Sigmoid colon (tissue), 7 donors: ENCODE data around the gene MAP3K2. TPM values are rescaled to one million over a fixed set of nuclear protein-coding genes. Genes with fewer than 3 reads are reported as not detected.
A peak's percentile ranks its signal among the peaks of the same experiment; 100 is the strongest.

Experiments
- DNase-seq: peaks from one replicate; pipeline ENCODE4 v3.0.0-alpha.2; 2019
- H3K27ac ChIP-seq, 4 donors: fragments of 200-600 bp; sonication (generic); one replicate each; pipeline ENCODE4 v1.5.1; 2016 to 2019; ENCODE audit warnings: mild to moderate bottlenecking in 1 of 4
- H3K27me3 ChIP-seq, 3 donors: fragments of 200-600 bp; sonication (generic); one replicate each; pipeline ENCODE4 v1.5.1; 2019; ENCODE audit warnings: mild to moderate bottlenecking in 1 of 3
- H3K36me3 ChIP-seq, 4 donors: fragments of 200-600 bp; sonication (generic); one replicate each; pipeline ENCODE4 v1.5.1; 2016 to 2019
- H3K4me1 ChIP-seq, 4 donors: fragments of 200-600 bp; sonication (generic); one replicate each; pipeline ENCODE4 v1.5.1; 2017 to 2019
- H3K4me3 ChIP-seq, 4 donors: fragments of 200-600 bp; sonication (generic); one replicate each; pipeline ENCODE4 v1.5.1; 2017 to 2019; ENCODE audit warnings: mild to moderate bottlenecking in 2 of 4, moderate library complexity in 1 of 4
- H3K9me3 ChIP-seq, 4 donors: fragments of 200-600 bp in 3 of 4; sonication (generic) in 3 of 4; one replicate each; pipeline versions ENCODE4 v1.5.1 to v1.6.1; 2013 to 2019
- EP300 ChIP-seq, 4 donors: sonication (generic); formaldehyde crosslinking; IDR thresholded peaks; one replicate each; pipeline ENCODE4 v1.6.1; 2017; ENCODE audit warnings: antibody characterized with exemption in 4 of 4
- POLR2A ChIP-seq, 2 donors: fragments of 450-650 bp; IDR thresholded peaks; one replicate each; pipeline ENCODE4 v1.6.1; 2016; ENCODE audit warnings: antibody characterized with exemption in 2 of 2, mild to moderate bottlenecking in 2 of 2, moderate library complexity in 2 of 2
- POLR2AphosphoS5 ChIP-seq, 4 donors: sonication (generic); formaldehyde crosslinking; IDR thresholded peaks; one replicate each; pipeline ENCODE4 v1.6.1; 2017; ENCODE audit warnings: antibody characterized with exemption in 4 of 4
- WGBS, 2 donors: extraction: QIAGEN DNeasy Blood & Tissue Kit; methylation state at CpG; one replicate each; pipeline ENCODE4 v1.1.7; 2013; 5-methylcytosine and 5-hydroxymethylcytosine counted together
- intact Hi-C: fragments of 100-400 bp; cut with DNase I; formaldehyde crosslinking; loops from one replicate; pipeline ENCODE4 v1.15.1; 2023
- polyA plus RNA-seq, 3 donors: library from polyadenylated mRNA; stranded (reverse); fragments of 200-250 nt; gene quantifications; one replicate each; pipeline ENCODE4 v1.2.3, GENCODE V29; 2013
- total RNA-seq, 4 donors: library from RNA; depleted of rRNA; stranded (reverse); fragments of >200 nt; gene quantifications; one replicate each; pipeline ENCODE4 v1.1.0, GENCODE V29; 2016
- TF ChIP-seq, protein P1 (sequence below), 4 experiments: fragments of 450-650 bp in 3 of 4; fragments of 200-600 bp in 1 of 4; IDR thresholded peaks; one replicate each; pipeline ENCODE4 v1.5.1; 2016 to 2019; ENCODE audit warnings: antibody characterized with exemption in 4 of 4, mild to moderate bottlenecking in 3 of 4, moderate library complexity in 2 of 4
- donor health status: healthy with polysubstance abuse.
- donor health status: Bipolar disorder and iron deficiency.
- donor health status: healthy.

The MAP3K2 gene
- total and polyA plus RNA-seq, 7 donors: 9.0 to 52.2 (median 39.9) TPM

- H3K36me3 ChIP-seq: no peaks in the 10 kb centered on the region
- H3K4me3 ChIP-seq: peak overlapping the region; percentile 81 to 98 (median 90)
- no peaks in the 10 kb centered on the region for H3K9me3 ChIP-seq
- DNase-seq: peak; percentile 95
- intact Hi-C loops: loop anchor here (1.0 to 10.0 kb wide), 3 partner anchors 21 to 732 kb away; partner anchors contain the start of genes GYPC and IWS1
- H3K27me3 ChIP-seq: no peaks in the 10 kb centered on the region
- peak overlapping the region; percentile 97 to 100 (median 99) for H3K27ac ChIP-seq
- H3K4me1 ChIP-seq: peaks cover 0 to 58% (median 33%) of the 10 kb centered on the region in 4 donors
- TF ChIP-seq POLR2AphosphoS5 (IDR thresholded peaks at IDR 0.05) (peak in 2 of 4 donors; percentile 47 to 52), EP300 (IDR thresholded peaks at IDR 0.05) (peak in 1 of 4 donors; percentile 1), POLR2A (IDR thresholded peaks at IDR 0.05) (no peak)
- TF ChIP-seq, protein P1, sequence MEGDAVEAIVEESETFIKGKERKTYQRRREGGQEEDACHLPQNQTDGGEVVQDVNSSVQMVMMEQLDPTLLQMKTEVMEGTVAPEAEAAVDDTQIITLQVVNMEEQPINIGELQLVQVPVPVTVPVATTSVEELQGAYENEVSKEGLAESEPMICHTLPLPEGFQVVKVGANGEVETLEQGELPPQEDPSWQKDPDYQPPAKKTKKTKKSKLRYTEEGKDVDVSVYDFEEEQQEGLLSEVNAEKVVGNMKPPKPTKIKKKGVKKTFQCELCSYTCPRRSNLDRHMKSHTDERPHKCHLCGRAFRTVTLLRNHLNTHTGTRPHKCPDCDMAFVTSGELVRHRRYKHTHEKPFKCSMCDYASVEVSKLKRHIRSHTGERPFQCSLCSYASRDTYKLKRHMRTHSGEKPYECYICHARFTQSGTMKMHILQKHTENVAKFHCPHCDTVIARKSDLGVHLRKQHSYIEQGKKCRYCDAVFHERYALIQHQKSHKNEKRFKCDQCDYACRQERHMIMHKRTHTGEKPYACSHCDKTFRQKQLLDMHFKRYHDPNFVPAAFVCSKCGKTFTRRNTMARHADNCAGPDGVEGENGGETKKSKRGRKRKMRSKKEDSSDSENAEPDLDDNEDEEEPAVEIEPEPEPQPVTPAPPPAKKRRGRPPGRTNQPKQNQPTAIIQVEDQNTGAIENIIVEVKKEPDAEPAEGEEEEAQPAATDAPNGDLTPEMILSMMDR (IDR thresholded peaks at IDR 0.05): no peak
- 1% methylated on average over 58 of the region's 58 CpGs for WGBS, 2 donors
Measured at GRCh38 chr2:127386764-127387654, 766 bp downstream of the MAP3K2 start.

DNA sequence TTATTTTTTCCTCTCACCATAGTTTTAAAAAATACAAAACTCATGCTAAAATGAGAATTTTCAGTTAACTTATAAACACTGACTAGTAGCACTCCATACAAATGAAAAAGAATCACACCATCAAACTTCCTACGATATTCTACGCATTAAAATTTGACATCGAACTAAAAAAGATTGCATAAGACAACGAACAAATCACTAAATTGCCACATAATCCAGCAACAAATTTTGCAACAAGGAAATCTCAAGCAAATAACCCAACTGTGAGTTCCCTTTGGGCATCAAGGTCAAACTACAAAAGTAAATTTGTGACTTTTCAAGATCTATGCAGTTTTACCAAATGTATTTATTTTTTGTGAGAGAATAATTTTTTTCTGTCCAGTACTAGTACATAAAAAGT lies 1.5 kb downstream of the MAP3K2 start:
- intact Hi-C loops: loop anchor here (2.0 to 10.0 kb wide), 2 partner anchors 141 to 731 kb away; partner anchors contain the start of genes GYPC and IWS1
- no peak for DNase-seq
- Histone ChIP-seq H3K36me3 (no peaks in the 10 kb centered on the region), H3K27ac (peak overlapping the region; percentile 97 to 100 (median 99)), H3K9me3 (no peaks in the 10 kb centered on the region), H3K4me3 (peak overlapping the region in 3 of 4 donors; percentile 81 to 94 (median 87)), H3K4me1 (peaks cover 0 to 66% (median 38%) of the 10 kb centered on the region in 4 donors), H3K27me3 (no peaks in the 10 kb centered on the region)
- peak in 1 of 4 donors; percentile 16 for TF ChIP-seq POLR2AphosphoS5 (IDR thresholded peaks at IDR 0.05)
- TF ChIP-seq EP300 (IDR thresholded peaks at IDR 0.05): no peak
- TF ChIP-seq, protein P1 (IDR thresholded peaks at IDR 0.05): no peak
- no peak for TF ChIP-seq POLR2A (IDR thresholded peaks at IDR 0.05)
- WGBS, 2 donors: 29 to 64% methylated on average over 4 of the region's 4 CpGs

- H3K27me3 ChIP-seq: no peaks in the 10 kb centered on the region
Measured at GRCh38 chr2:127384529-127384928, 3.2 kb downstream of the MAP3K2 start.

DNA sequence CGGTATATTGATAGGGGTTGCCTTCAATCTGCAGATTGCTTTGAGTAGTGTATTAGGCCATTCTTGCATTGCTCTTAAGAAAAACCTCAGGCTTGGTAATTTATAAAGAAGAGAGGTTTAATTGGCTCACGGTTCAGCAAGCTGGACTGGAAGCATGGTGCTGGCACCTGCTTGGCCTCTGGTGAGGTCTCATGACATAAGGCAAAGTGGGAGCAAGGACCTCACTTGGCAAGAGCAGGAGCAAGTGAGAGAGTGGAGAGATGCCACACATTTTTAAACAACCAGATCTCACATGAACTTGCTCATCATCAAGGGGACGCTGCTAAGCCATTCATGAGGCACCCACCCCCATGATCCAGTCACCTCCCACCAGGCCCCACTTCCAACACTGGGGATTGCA lies 4.9 kb downstream of the MAP3K2 start:
- intact Hi-C loops: loop anchor here (10.0 kb wide), 1 partner anchor 728 kb away; the partner anchor contains the start of gene GYPC
- peaks cover 0 to 73% (median 47%) of the 10 kb centered on the region in 4 donors for H3K4me1 ChIP-seq
- DNase-seq: no peak
- H3K9me3 ChIP-seq: no peaks in the 10 kb centered on the region
- H3K27me3 ChIP-seq: no peaks in the 10 kb centered on the region
- H3K36me3 ChIP-seq: no peaks in the 10 kb centered on the region
- no peak overlapping the region for H3K27ac ChIP-seq
- 86 to 88% methylated on average over 3 of the region's 3 CpGs for WGBS, 2 donors
- no peak for TF ChIP-seq POLR2AphosphoS5 (IDR thresholded peaks at IDR 0.05)
- TF ChIP-seq, protein P1 (IDR thresholded peaks at IDR 0.05): no peak
- TF ChIP-seq POLR2A (IDR thresholded peaks at IDR 0.05): no peak
- no peak for TF ChIP-seq EP300 (IDR thresholded peaks at IDR 0.05)
- no peak overlapping the region for H3K4me3 ChIP-seq

More at GRCh38 chr2:127384529-127384928, 3.2 kb downstream of the MAP3K2 start:
- Histone ChIP-seq H3K9me3 (no peaks in the 10 kb centered on the region), H3K36me3 (no peaks in the 10 kb centered on the region), H3K27ac (no peak overlapping the region), H3K4me1 (peaks cover 0 to 83% (median 49%) of the 10 kb centered on the region in 4 donors), H3K4me3 (no peak overlapping the region)
- no peak for DNase-seq
- intact Hi-C loops: loop anchor here (10.0 kb wide), 1 partner anchor 730 kb away; the partner anchor contains the start of gene GYPC
- 90 to 95% methylated on average over 6 of the region's 6 CpGs for whole genome bisulfite sequencing, 2 donors
- TF ChIP-seq POLR2A (IDR thresholded peaks at IDR 0.05) (no peak), POLR2AphosphoS5 (IDR thresholded peaks at IDR 0.05) (no peak), EP300 (IDR thresholded peaks at IDR 0.05) (no peak)
- TF ChIP-seq, protein P1 (IDR thresholded peaks at IDR 0.05): no peak
